Measurements from ENCODE around the gene CACNG7. TPM values are rescaled to one million over a fixed set of nuclear protein-coding genes. Genes with fewer than 3 reads are reported as not detected.

Gene CACNG7
- total and polyA plus RNA-seq, 2 donors from 2014 or later: not detected

GRCh38 chr19:53907193-53907581 lies 1.9 kb upstream of the CACNG7 start:
- DNase-seq (peak in 1 of 5 donors; percentile 54), FAIRE-seq (no peak)
- intact Hi-C loops (cut with DNase I): no loop called here
- TF ChIP-seq CTCF (IDR thresholded peaks at IDR 0.05; ENCODE audit: borderline replicate concordance, extremely low read depth, insufficient read depth): no peak
- Histone ChIP-seq H3K4me1 (ENCODE audit: control insufficient read depth in 2 of 3, insufficient read depth in 2 of 3, low read depth in 1 of 3, low read length in 3 of 3) (no peaks in the 10 kb centered on the region), H3K9me3 (ENCODE audit: control insufficient read depth in 2 of 3, insufficient read depth in 1 of 3, low read length in 3 of 3) (no peaks in the 10 kb centered on the region), H3K9ac (ENCODE audit: low read length in 3 of 3) (no peak overlapping the region), H3K27ac (ENCODE audit: low read depth in 2 of 2, low read length in 2 of 2) (no peak overlapping the region), H3K4me3 (ENCODE audit: low read length in 3 of 3) (no peak overlapping the region), H3K27me3 (ENCODE audit: control insufficient read depth, insufficient read depth, low read length) (peaks cover 28% of the 10 kb centered on the region), H3K36me3 (ENCODE audit: control insufficient read depth in 2 of 3, insufficient read depth in 3 of 3, low read length in 3 of 3) (no peaks in the 10 kb centered on the region)

- no peaks in the 10 kb centered on the region for H3K4me1 ChIP-seq (ENCODE audit: control insufficient read depth in 2 of 3, insufficient read depth in 2 of 3, low read depth in 1 of 3, low read length in 3 of 3)
- intact Hi-C loops (cut with DNase I): no loop called here
- no peak overlapping the region for H3K4me3 ChIP-seq (ENCODE audit: low read length in 3 of 3)
- H3K27me3 ChIP-seq (ENCODE audit: control insufficient read depth, insufficient read depth, low read length): peaks cover 28% of the 10 kb centered on the region
- FAIRE-seq (no peak), DNase-seq (peak in 1 of 5 donors; percentile 56)
- H3K9me3 ChIP-seq (ENCODE audit: control insufficient read depth in 2 of 3, insufficient read depth in 1 of 3, low read length in 3 of 3): no peaks in the 10 kb centered on the region
- TF ChIP-seq CTCF (IDR thresholded peaks at IDR 0.05; ENCODE audit: borderline replicate concordance, extremely low read depth, insufficient read depth): no peak
- H3K27ac ChIP-seq (ENCODE audit: low read depth in 2 of 2, low read length in 2 of 2): no peak overlapping the region
- no peaks in the 10 kb centered on the region for H3K36me3 ChIP-seq (ENCODE audit: control insufficient read depth in 2 of 3, insufficient read depth in 3 of 3, low read length in 3 of 3)
- no peak overlapping the region for H3K9ac ChIP-seq (ENCODE audit: low read length in 3 of 3)
Measured at GRCh38 chr19:53907690-53908089, 1.4 kb upstream of the CACNG7 start.

- Histone ChIP-seq H3K4me1 (ENCODE audit: control insufficient read depth in 2 of 3, insufficient read depth in 2 of 3, low read depth in 1 of 3, low read length in 3 of 3) (no peaks in the 10 kb centered on the region), H3K9ac (ENCODE audit: low read length in 3 of 3) (no peak overlapping the region), H3K9me3 (ENCODE audit: control insufficient read depth in 2 of 3, insufficient read depth in 1 of 3, low read length in 3 of 3) (no peaks in the 10 kb centered on the region), H3K36me3 (ENCODE audit: control insufficient read depth in 2 of 3, insufficient read depth in 3 of 3, low read length in 3 of 3) (no peaks in the 10 kb centered on the region), H3K27me3 (ENCODE audit: control insufficient read depth, insufficient read depth, low read length) (peaks cover 28% of the 10 kb centered on the region), H3K4me3 (ENCODE audit: low read length in 3 of 3) (no peak overlapping the region), H3K27ac (ENCODE audit: low read depth in 2 of 2, low read length in 2 of 2) (no peak overlapping the region)
- FAIRE-seq (no peak), DNase-seq (peak in 4 of 5 donors; percentile 40 to 59 (median 50))
- TF ChIP-seq CTCF (IDR thresholded peaks at IDR 0.05; ENCODE audit: borderline replicate concordance, extremely low read depth, insufficient read depth): no peak
- intact Hi-C loops (cut with DNase I): no loop called here
Measured at GRCh38 chr19:53908106-53908934, 758 bp upstream of the CACNG7 start.
